Endothelial cell of umbilical vein (primary cell): ENCODE measurements around the gene CFAP61. TPM values are rescaled to one million over a fixed set of nuclear protein-coding genes. Genes with fewer than 3 reads are reported as not detected.

Source experiments
- BruUV-seq: library from RNA; stranded (reverse); fragments of 400-500 nt; replicated peaks from 2 replicates; lab custom pipeline; 2021; lab: Mats Ljungman, UMichigan
- CTCF ChIA-PET: fragments of 300-600, 350-600 bp; sonication (Branson Sonifier 250); formaldehyde crosslinking; loops from one replicate; lab custom pipeline; 2021; ENCODE audit warnings: antibody characterized with exemption, inconsistent platforms; lab: Charles Lee
- POLR2A ChIA-PET: fragments of 300-600, 350-600 bp; sonication (Branson Sonifier 250); formaldehyde crosslinking; loops from one replicate; lab custom pipeline; 2021; ENCODE audit warnings: antibody characterized with exemption, inconsistent platforms; lab: Charles Lee
- DNase-seq: peaks from one replicate; pipeline ENCODE4 v3.0.0-alpha.2; 2011; ENCODE audit warnings: low read depth, low spot score
- FAIRE-seq: peaks from 2 replicates; lab custom pipeline; 2011; peaks lifted over from hg19 to GRCh38; lab: Jason Lieb, UNC
- H2AFZ ChIP-seq: 2 replicates; pipeline ENCODE4 v1.6.0; 2012; ENCODE audit warnings: low read depth, low read length, control low read depth, inconsistent platforms
- H3K27ac ChIP-seq: 2 replicates; pipeline ENCODE4 v1.5.1; 2011; ENCODE audit warnings: low read depth, mild to moderate bottlenecking, control low read depth, low read length, moderate library complexity; ENCODE audit not compliant: insufficient read depth
- H3K27me3 ChIP-seq, 2 experiments: 2 replicates each; pipeline versions ENCODE4 v1.6.0 to v1.6.1; 2011; ENCODE audit warnings: low read length in 2 of 2, mixed read lengths in 1 of 2; ENCODE audit not compliant: control insufficient read depth in 2 of 2, insufficient read depth in 2 of 2
- H3K36me3 ChIP-seq, 2 experiments: 2 replicates in 1 of 2; 3 replicates in 1 of 2; pipeline ENCODE4 v1.5.1; 2011; ENCODE audit warnings: low read length in 2 of 2, mild to moderate bottlenecking in 1 of 2, moderate library complexity in 1 of 2; ENCODE audit not compliant: control insufficient read depth in 2 of 2, insufficient read depth in 2 of 2; ENCODE audit errors: extremely low read depth in 1 of 2
- H3K4me1 ChIP-seq: 3 replicates; pipeline ENCODE4 v1.5.1; 2011; ENCODE audit warnings: mild to moderate bottlenecking, low read length; ENCODE audit not compliant: control insufficient read depth, insufficient read depth; ENCODE audit errors: extremely low read depth
- H3K4me2 ChIP-seq: 2 replicates; pipeline ENCODE4 v1.6.1; 2011; ENCODE audit warnings: low read length, control low read depth, mixed read lengths; ENCODE audit not compliant: insufficient read depth
- H3K4me3 ChIP-seq, 3 experiments: fragments of 200-600 bp in 1 of 3; sonication (generic), shearing (Covaris generic) in 1 of 3; replicated peaks in 1 of 3; 2 replicates each; pipeline ENCODE4 v1.5.1; 2011 to 2016; ENCODE audit warnings: control low read depth in 3 of 3, low read length in 3 of 3, mild to moderate bottlenecking in 2 of 3, inconsistent platforms in 1 of 3, low read depth in 1 of 3, moderate library complexity in 1 of 3; ENCODE audit not compliant: insufficient read depth in 1 of 3
- H3K79me2 ChIP-seq: 2 replicates; pipeline ENCODE4 v1.6.0; 2012; ENCODE audit warnings: low read length, inconsistent platforms; ENCODE audit not compliant: control insufficient read depth, insufficient read depth
- H3K9ac ChIP-seq: replicated peaks from 2 replicates; pipeline ENCODE3; 2011; ENCODE audit warnings: low read length, control low read depth; ENCODE audit not compliant: insufficient read depth; ENCODE audit errors: extremely low read depth
- H3K9me1 ChIP-seq: replicated peaks from 3 replicates; pipeline ENCODE4 v1.6.0; 2011; ENCODE audit warnings: mild to moderate bottlenecking, low read length; ENCODE audit not compliant: control insufficient read depth, insufficient read depth; ENCODE audit errors: extremely low read depth
- H3K9me3 ChIP-seq: replicated peaks from 2 replicates; pipeline ENCODE4 v1.5.1; 2012; ENCODE audit warnings: low read length, inconsistent platforms; ENCODE audit not compliant: control insufficient read depth, insufficient read depth
- H4K20me1 ChIP-seq: replicated peaks from 2 replicates; pipeline ENCODE3; 2011; ENCODE audit warnings: mild to moderate bottlenecking, low read length; ENCODE audit not compliant: control insufficient read depth, insufficient read depth; ENCODE audit errors: extremely low read depth
- EZH2 ChIP-seq: IDR thresholded peaks from 2 replicates; pipeline ENCODE4 v1.6.1; 2012; ENCODE audit warnings: borderline replicate concordance, low read depth, mild to moderate bottlenecking, moderate library complexity, low read length, inconsistent platforms; ENCODE audit not compliant: severe bottlenecking
- FOS ChIP-seq: IDR thresholded peaks from 2 replicates; pipeline ENCODE4 v1.6.1; 2011; ENCODE audit warnings: mild to moderate bottlenecking, low read length, moderate library complexity, borderline replicate concordance; ENCODE audit not compliant: insufficient read depth
- GATA2 ChIP-seq: IDR thresholded peaks from 2 replicates; pipeline ENCODE4 v1.7.0; 2011; ENCODE audit warnings: low read depth, mild to moderate bottlenecking, moderate library complexity, mixed read lengths, low read length; ENCODE audit not compliant: insufficient read length, insufficient read depth
- JUN ChIP-seq: IDR thresholded peaks from 2 replicates; pipeline ENCODE4 v1.6.1; 2011; ENCODE audit warnings: borderline replicate concordance, low read depth; ENCODE audit not compliant: insufficient read length, insufficient read depth
- MAX ChIP-seq: IDR thresholded peaks from 2 replicates; pipeline ENCODE4 v1.6.1; 2011; ENCODE audit not compliant: insufficient read depth, insufficient read length
- MYC ChIP-seq: IDR thresholded peaks from one replicate; pipeline ENCODE4 v1.6.1; 2011; ENCODE audit warnings: mild to moderate bottlenecking, low read depth, low read length
- POLR2A ChIP-seq: IDR thresholded peaks from 2 replicates; pipeline ENCODE4 v1.6.1; 2012; ENCODE audit warnings: low read depth, mild to moderate bottlenecking, control low read depth, low read length
- POLR2AphosphoS5 ChIP-seq: IDR thresholded peaks from 2 replicates; pipeline ENCODE4 v1.6.1; 2012; ENCODE audit warnings: low read depth, mild to moderate bottlenecking, control low read depth, low read length, moderate library complexity; ENCODE audit not compliant: insufficient read depth
- dilution Hi-C: fragments of 300-500 bp; cut with MboI; formaldehyde crosslinking; loops from one replicate; pipeline ENCODE4 v1.15.0; 2019; ENCODE audit warnings: low sequenced_read_pairs; ENCODE audit not compliant: extremely low pct_ligation_motif_present
- intact Hi-C: fragments of 100-400 bp; cut with micrococcal nuclease; formaldehyde crosslinking; loops from one replicate; pipeline ENCODE4 v1.10.0; 2022
- polyA plus RNA-seq, 4 experiments: library from polyadenylated mRNA; depleted of rRNA in 3 of 4; stranded (reverse) in 3 of 4; unstranded in 1 of 4; fragments of >200 nt; gene quantifications; 2 replicates each; pipeline versions ENCODE4 v1.2.1 to v1.2.3, GENCODE V29; 2011 to 2012; ENCODE audit warnings: missing spikeins in 1 of 4
- total RNA-seq: library from RNA; stranded (reverse); gene quantifications from 2 replicates; pipeline ENCODE4 v1.2.3, GENCODE V29; 2021
- TF ChIP-seq, protein P1 (sequence below), 2 donors: IDR thresholded peaks; 1 replicate in 1 of 2; 2 replicates in 1 of 2; pipeline ENCODE4 v1.5.1; 2011; ENCODE audit warnings: low read length in 2 of 2, mild to moderate bottlenecking in 2 of 2, moderate library complexity in 2 of 2, control low read depth in 1 of 2, inconsistent platforms in 1 of 2, low read depth in 1 of 2; ENCODE audit not compliant: insufficient read depth in 1 of 2; ENCODE audit errors: extremely low read depth in 1 of 2

CFAP61 gene
- total and polyA plus RNA-seq, 2 donors (not counting 3 experiments of a cell fraction or from before 2014, with no cell fraction given) = not detected

GRCh38 chr20:20024942-20025341 is 27.4 kb upstream of the CFAP61 start:
- dilution Hi-C loops = no loop called here
- Histone ChIP-seq H3K4me1 (no peaks in the 10 kb centered on the region), H4K20me1 (peaks cover 3% of the 10 kb centered on the region), H3K4me3 (no peak overlapping the region), H3K79me2 (peaks cover 66% of the 10 kb centered on the region), H2AFZ (no peak overlapping the region), H3K27me3 (no peaks in the 10 kb centered on the region), H3K36me3 (peaks cover 5 to 16% of the 10 kb centered on the region in 2 experiments), H3K9me1 (no peaks in the 10 kb centered on the region), H3K9ac (no peak overlapping the region), H3K27ac (no peak overlapping the region), H3K4me2 (no peak overlapping the region), H3K9me3 (no peaks in the 10 kb centered on the region)
- ChIA-PET CTCF (no interaction called here), POLR2A (no interaction called here)
- no TSS peak for BruUV-seq
- no peak for DNase-seq
- TF ChIP-seq MYC = no peak
- no peak for TF ChIP-seq POLR2A
- no peak for TF ChIP-seq GATA2
- no peak for TF ChIP-seq POLR2AphosphoS5
- TF ChIP-seq JUN = no peak
- no peak for TF ChIP-seq EZH2
- TF ChIP-seq, protein P1, sequence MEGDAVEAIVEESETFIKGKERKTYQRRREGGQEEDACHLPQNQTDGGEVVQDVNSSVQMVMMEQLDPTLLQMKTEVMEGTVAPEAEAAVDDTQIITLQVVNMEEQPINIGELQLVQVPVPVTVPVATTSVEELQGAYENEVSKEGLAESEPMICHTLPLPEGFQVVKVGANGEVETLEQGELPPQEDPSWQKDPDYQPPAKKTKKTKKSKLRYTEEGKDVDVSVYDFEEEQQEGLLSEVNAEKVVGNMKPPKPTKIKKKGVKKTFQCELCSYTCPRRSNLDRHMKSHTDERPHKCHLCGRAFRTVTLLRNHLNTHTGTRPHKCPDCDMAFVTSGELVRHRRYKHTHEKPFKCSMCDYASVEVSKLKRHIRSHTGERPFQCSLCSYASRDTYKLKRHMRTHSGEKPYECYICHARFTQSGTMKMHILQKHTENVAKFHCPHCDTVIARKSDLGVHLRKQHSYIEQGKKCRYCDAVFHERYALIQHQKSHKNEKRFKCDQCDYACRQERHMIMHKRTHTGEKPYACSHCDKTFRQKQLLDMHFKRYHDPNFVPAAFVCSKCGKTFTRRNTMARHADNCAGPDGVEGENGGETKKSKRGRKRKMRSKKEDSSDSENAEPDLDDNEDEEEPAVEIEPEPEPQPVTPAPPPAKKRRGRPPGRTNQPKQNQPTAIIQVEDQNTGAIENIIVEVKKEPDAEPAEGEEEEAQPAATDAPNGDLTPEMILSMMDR (IDR thresholded peaks at IDR 0.05; ENCODE audit: extremely low read depth in 1 of 2, insufficient read depth in 1 of 2, low read depth in 1 of 2, low read length in 2 of 2) = no peak
- no peak for TF ChIP-seq FOS
- TF ChIP-seq MAX = no peak
- no peak for FAIRE-seq
- intact Hi-C loops = no loop called here
